HG03442 (cell line): ENCODE data around the gene PTH1R.

Source experiments
- ATAC-seq: cut with Tn5 transposase; IDR thresholded peaks from one replicate; pipeline ENCODE4 v1.9.1; 2021; ENCODE audit warnings: mild to moderate bottlenecking, moderate library complexity; ENCODE audit not compliant: unreplicated experiment

Gene PTH1R

GRCh38 chr3:46863261-46863782, 14.2 kb upstream of the PTH1R start, which contains the start of gene MYL3:
Gene MYL3 (minus strand): TSS chr3:46863444. CDS start chr3:46863390, 54 bp downstream.
- ATAC-seq = no peak

DNA sequence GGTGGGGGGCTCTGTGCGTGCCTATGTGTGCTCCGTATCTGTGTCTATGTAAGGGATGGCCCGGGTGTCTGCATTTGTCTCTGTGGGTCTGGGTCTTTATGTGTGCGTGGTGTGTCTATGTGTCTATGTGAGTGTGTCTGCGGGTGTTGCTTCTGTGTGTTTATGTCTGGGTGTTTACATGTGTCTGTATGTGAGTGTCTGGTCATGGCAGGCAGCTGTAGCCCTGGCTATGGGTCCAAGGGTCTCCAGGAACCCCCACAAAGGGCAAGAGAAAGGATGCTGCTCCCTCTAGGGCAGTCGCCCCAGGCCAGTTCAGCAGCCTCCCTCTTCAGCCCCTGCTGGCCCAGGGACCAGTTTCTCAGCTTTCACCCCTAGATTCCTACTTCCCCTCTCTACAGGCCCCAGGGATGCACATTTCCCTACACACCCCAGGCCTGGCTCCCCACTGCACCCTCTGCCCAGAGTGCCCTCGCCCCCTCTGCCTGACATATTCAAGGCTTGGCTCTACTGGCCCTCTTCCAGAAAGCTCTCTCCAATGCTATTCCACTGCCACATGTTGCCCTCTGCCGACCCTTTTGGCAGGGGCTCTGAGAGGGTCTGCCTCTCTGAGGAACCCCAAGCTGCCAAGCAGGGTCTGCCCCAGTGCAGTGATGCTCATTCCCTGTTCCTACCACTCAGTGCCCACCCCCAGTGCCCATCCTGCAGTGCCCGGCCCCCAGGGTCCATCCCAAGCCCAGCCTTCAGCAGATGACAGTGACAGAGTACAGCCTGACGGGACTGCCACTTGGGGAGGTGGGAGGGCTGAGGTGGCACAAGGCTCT, 13.2 kb upstream of the PTH1R start:
- ATAC-seq = no peak

DNA sequence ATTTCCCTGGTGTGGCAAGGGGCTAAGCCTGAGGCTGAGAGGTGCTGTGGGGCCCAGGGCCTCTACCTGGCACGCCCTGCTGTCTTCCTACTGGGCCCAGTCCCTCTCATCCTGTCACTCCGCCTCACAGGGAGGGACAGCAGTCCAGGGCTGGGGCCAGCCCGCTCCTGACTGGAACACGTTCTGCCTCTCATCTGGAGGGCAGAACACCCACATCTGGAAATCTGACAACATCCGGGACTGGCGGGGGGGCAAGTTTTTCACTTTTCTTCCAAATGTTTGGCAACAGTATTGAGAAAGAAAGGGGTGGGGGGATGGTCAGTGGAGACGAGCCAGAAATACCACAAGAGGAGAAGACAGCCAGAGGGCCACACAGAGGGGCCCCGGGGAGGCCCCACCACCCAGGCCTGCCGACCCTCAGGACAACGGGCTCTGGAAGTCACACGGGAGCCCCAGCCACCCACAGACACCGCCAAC, 12.5 kb upstream of the PTH1R start:
- ATAC-seq = no peak

DNA sequence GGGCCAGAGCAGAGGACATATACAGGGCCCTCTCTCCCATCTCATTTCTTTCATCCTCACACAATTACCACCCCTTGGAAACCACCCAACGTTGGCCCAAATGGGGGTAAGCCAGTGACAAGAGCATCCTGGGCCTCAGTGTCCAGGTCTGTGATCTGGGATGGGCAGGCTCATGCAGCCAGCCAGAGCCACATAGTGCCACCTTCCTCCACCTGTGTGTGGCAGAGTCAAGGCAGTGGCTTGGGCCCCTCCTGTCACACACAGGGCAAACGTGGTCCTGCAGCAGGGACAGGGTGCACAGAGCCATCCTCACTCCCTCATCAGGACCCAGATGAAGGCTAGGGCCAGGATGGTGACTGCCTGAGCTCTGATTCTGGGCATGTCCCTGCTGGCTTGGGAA, 12.0 kb upstream of the PTH1R start:
- no peak for ATAC-seq

- ATAC-seq = no peak
These were observed 11.4 kb upstream of the PTH1R start for GRCh38 chr3:46866032-46866595.

GRCh38 chr3:46866720-46867549, 10.6 kb upstream of the PTH1R start:
- ATAC-seq = no peak

DNA sequence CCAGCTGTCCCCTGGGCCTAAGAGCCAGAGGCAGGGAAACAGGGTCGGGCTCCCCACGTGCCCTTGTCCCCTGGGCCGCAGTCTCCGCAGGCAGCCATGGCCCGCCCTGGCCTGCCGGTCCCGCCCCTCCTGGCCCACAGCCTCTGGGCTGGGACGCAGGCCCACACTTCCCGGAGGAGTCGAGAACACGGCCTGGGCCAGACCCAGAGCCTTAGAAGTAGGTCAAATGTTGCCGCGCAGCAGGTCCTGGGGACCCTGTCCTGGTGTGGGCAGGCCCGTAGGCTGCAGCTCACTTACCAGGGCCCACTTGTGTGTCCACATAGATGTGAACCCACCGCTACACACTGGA, 10.0 kb upstream of the PTH1R start:
- no peak for ATAC-seq

DNA sequence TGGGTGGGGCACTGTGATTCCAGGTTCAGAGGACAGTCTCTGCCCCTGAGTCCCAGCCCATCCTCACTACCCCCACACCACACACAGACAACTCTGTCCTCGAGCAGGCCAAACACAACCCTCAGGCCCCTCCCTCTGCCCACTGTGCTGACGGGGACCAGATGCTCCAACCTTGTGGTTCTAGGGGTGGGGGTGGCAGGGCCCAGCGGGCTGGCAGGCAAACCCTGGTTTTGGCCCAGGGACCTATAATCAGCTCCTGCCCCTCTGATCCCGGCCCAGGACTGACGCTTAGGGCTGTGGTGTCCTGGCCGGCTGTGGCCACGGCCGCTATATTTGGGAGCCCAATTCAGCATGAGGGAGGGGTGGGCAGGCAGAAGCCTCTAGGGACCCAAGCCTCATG, 9.2 kb upstream of the PTH1R start:
- ATAC-seq = no peak

DNA sequence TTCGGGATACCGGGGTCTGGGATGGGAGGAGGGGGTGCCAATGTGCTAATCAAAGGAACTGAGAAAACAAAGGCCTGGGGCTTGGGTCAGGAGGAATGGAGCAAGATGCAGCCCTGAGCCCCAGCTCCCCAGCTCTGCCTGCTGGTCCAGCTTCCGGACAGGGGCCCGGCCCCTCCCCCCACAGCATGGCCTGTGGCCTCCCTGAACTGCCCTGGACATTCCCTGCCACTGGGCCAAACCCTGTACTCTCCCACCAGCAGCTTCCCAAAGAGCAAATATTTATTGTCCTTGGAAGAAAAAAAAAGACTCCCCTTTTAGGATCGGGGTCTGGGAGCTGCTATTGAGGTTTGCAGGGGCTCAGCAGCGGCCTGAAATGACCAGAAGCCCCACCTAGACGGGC, 8.6 kb upstream of the PTH1R start:
- no peak for ATAC-seq

- ATAC-seq = no peak
These were observed 8.1 kb upstream of the PTH1R start for GRCh38 chr3:46869440-46869839.

DNA sequence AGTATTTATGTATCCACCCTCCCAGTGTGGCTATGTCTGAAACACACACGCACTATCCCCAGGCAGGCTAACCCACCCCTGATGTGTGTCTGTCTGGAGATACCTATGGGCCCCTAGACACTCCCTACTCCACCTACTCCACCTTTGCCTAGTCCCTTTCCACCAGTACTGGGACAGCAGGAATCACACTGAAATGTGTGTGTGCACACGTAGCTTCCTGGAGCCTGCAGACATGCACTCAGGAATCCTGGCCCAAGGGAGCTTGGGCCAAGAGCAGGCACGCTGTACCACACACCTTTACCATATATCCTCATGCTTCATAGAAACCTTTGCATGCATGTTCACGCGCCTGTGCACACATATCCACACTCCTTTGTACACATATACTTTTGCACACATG, 6.9 kb upstream of the PTH1R start:
- no peak for ATAC-seq

DNA sequence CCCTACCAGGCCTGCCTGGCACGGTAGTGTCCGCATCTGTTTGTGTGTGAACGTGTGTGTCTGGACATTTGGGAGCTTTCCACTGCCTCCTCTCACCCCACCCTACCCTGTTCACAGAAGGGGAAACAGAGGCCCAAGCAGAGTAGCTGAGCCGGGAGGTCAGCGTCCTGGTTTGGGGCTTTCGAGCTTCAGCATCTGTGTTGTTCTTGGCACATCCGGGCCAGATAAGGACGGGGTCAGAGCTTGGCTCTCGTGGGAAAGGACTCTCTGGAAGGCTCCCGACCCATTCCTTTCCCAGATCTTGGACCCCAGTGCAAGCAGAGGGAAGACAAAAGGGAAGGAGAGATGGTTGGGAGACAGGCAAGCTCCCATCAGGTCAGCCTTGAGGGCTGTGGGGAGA, 6.3 kb upstream of the PTH1R start:
- no peak for ATAC-seq

GRCh38 chr3:46873521-46873920, 4.0 kb upstream of the PTH1R start:
- ATAC-seq = no peak

GRCh38 chr3:46874430-46874829, 3.1 kb upstream of the PTH1R start:
- no peak for ATAC-seq

DNA sequence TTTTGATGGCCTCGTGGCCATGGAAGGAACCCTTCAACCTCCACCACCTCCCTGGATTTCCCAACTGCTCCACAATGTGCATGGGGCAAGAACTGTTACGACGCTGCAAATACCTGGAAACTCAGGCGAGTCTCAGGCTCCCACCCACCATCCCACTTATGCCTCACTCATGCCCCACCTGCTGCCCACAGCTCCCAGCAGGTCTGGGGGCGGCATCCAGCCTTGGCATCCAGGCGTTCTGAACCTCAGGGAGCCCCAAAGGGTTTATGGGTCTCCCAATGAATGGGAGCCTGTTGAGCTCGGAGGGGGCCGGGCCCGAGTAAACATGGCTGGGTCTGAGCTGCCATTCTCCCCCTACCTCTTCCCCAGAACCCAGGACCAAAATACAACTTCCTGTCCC, 2.0 kb upstream of the PTH1R start:
- no peak for ATAC-seq

DNA sequence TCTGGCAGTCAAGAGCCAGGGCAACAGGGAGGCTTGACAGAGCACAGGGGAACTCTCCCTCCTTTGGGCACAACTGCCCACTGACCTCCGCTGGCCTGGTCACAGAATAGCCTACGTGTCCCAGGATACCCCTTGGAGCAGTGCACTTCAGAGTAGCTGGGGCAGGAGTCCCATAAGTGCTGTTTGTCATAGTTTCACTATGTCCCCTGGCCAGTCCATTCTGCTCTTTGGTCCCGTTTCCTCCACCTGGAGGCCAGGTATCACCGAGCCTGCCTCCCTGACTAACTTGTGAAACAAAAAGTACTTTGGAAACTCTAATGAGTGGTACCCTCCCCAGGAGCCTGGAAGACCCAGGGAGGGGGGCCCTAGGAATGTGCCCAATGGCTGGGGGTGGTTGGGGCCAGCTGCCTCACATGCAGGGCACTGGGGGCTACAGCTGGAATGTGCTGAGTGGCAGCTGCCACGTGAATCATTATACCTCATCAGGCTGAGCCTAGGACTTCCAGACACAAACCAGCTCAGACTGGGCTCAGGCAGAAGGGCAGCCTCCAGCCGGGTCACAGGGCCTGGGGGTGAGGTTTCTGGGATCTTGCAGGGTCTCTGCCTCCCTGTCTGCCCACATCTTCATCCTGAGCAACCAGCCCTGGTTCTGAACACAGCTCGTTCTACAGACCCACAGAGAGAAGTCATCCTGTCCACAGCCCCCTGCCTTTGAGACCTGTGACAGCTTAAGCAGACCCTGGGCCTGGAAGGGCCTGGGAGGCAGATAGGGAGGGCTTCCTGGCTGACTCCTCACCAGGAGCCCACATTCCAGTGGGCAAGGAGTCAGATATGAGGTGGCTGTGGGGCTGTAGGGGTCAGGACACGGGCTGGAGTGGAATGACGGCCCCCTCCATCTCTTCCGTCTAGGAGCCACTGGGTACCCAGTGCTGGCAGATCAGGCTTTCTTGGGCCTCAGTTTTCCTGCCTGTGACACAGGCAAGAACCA, 914 bp upstream of the PTH1R start:
- no peak for ATAC-seq

DNA sequence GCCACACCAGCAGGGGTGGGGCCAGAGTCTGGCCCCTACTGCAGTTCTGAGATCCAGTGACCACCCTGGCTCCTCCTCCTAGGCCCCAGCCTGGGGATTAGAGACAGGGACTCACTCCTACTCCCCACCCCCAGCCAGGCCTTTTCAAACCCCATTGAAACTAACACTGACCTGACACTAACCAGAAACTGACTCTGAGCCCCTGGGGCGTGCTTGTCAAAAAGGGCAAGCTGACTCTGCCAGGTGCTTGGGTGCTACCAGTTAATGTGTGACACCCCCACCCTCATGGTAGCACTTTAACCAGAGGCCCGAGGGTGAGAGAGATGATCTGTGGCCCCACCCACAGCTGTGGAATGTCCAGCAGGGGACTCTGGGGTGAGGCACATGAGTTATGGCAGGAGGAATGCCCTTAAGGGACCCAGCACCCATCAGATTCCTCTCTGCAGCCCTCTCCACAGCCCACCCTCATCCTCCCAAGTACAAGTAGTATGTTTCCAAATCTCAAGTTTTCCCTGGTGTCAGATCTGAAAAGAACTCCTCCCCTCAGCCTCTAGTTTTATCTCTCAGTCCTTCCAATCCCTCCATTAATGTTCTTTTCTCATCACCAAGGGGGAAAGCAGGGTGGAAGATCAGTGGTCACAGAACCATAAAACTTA, 1.4 kb downstream of the PTH1R start:
- no peak for ATAC-seq

DNA sequence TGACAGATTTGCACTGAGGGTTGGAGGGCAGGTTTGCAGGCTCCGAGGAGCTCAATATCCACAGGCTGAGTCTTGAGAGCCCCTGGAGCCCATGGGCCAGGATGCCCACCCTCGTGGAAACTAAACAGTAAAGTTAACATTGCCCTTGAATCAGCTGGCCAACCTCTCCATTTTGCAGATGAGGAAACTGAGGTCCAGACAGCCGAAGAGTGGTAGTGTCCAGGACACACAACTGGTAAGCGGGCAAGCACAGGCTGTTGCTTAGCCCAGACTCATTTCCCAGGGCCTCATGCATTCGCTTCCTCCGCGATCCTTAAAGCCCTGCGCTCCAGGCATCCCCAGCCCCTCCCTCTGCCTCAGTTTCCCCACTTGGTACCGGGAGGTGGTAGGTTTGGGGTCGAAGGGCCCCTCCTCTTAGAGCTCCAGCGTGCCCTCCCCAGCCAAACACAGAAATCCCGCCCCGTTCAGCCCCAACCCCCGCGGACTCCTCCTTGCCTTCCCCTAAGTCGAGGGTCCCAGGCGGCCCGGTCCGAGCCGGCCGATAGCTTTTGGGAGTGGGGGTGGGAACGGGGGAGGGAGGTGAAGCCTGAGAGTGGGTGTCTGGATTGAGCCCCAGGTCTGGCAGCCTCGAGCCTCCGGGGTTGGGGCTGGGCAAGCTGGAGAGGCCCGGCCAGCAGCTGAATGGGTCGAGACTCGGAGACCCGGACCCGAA, 3.5 kb downstream of the PTH1R start:
- no peak for ATAC-seq
